Natural killer cell (primary cell): ENCODE measurements around the gene SOX13. TPM values are rescaled to one million over a fixed set of nuclear protein-coding genes. Genes with fewer than 3 reads are reported as not detected.
A peak's percentile ranks its signal among the peaks of the same experiment; 100 is the strongest.

Experiments
- ATAC-seq, 3 donors: fragments of 150-1000 bp in 2 of 3; fragments of 200-7000 bp in 1 of 3; cut with Tn5 transposase; 1 replicate in 1 of 3; 2 replicates in 2 of 3; pipeline ENCODE4 v1.10.0; 2021; ENCODE audit warnings: mild to moderate bottlenecking in 2 of 3, moderate library complexity in 2 of 3
- DNase-seq, 2 donors: peaks; one replicate each; pipeline versions ENCODE4 v3.0.0 to v3.0.0-alpha.2; 2013 to 2021; ENCODE audit warnings: mixed read lengths in 1 of 2
- H3K27ac ChIP-seq: one replicate; pipeline ENCODE4 v1.5.1; 2013; ENCODE audit warnings: mild to moderate bottlenecking, low read length
- H3K27me3 ChIP-seq: one replicate; pipeline ENCODE4 v1.6.1; 2013; ENCODE audit warnings: low read length; ENCODE audit not compliant: control insufficient read depth, insufficient read depth
- H3K36me3 ChIP-seq: one replicate; pipeline ENCODE4 v1.6.1; 2013; ENCODE audit warnings: low read length; ENCODE audit not compliant: control insufficient read depth, insufficient read depth
- H3K4me1 ChIP-seq: one replicate; pipeline ENCODE4 v1.6.1; 2013; ENCODE audit warnings: low read length; ENCODE audit not compliant: control insufficient read depth, insufficient read depth
- H3K4me3 ChIP-seq: one replicate; pipeline ENCODE4 v1.5.1; 2013; ENCODE audit warnings: low read length
- H3K9me3 ChIP-seq: one replicate; pipeline ENCODE4 v1.6.1; 2013; ENCODE audit warnings: low read length; ENCODE audit not compliant: control insufficient read depth, insufficient read depth
- H3K27ac Mint-ChIP-seq, 2 donors: one replicate each; pipeline ENCODE4 v1.8.0; 2022; ENCODE audit warnings: mild to moderate bottlenecking in 2 of 2, mixed read lengths in 2 of 2, moderate library complexity in 1 of 2
- H3K27me3 Mint-ChIP-seq, 2 donors: one replicate each; pipeline ENCODE4 v1.8.0; 2022; ENCODE audit warnings: low read depth in 2 of 2, mixed read lengths in 2 of 2
- H3K36me3 Mint-ChIP-seq: one replicate; pipeline ENCODE4 v1.8.0; 2022; ENCODE audit warnings: mixed read lengths
- H3K4me1 Mint-ChIP-seq, 2 donors: one replicate each; pipeline ENCODE4 v1.8.0; 2022; ENCODE audit warnings: mixed read lengths in 2 of 2
- H3K4me3 Mint-ChIP-seq: one replicate; pipeline ENCODE4 v1.8.0; 2022; ENCODE audit warnings: mild to moderate bottlenecking, moderate library complexity, mixed read lengths
- H3K9me3 Mint-ChIP-seq, 2 donors: one replicate each; pipeline ENCODE4 v1.8.0; 2022; ENCODE audit warnings: mixed read lengths in 2 of 2
- WGBS: methylation state at CpG from one replicate; pipeline ENCODE4 v1.1.7; 2013; ENCODE audit warnings: missing lambda C conversion rate; ENCODE audit not compliant: insufficient coverage; 5-methylcytosine and 5-hydroxymethylcytosine counted together
- intact Hi-C: fragments of 100-400 bp; cut with micrococcal nuclease; formaldehyde crosslinking; loops from one replicate; pipeline ENCODE4 v1.14.2; 2022
- total RNA-seq, 4 donors: library from RNA; stranded (reverse); fragments of 120-200 nt in 1 of 4; gene quantifications; one replicate each; pipeline versions ENCODE4 v1.2.3 to v1.2.4, GENCODE V29; 2013 to 2022
- TF ChIP-seq, protein P1 (sequence below): fragments of 200-600 bp; IDR thresholded peaks from one replicate; pipeline ENCODE4 v1.8.0; 2022; ENCODE audit warnings: antibody characterized with exemption

SOX13 gene
- total RNA-seq, 3 donors from 2014 or later (not counting 1 experiment from before 2014, with no cell fraction given) = 27.3 to 44.7 (median 41.4) TPM

DNA sequence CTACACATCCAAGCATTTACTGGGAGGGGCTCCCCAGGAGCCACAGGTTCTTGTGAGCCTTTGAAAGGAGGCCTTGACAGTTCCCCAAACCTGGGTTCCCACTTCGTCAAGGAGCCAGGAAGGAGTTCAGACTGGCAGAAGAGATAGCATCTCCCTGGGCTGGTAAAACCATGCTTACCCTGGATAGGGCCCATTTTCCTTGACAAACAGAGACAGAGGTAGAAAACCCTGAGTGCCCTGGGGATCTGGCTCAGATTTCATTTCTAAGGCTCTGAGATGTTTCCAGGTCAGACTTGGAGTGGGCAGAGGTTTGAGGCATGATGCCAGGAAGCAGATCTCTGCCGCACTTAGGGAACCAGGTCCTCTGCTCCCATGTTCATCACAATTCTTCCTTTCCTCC, 76.2 kb downstream of the SOX13 start:
- Histone ChIP-seq H3K9me3 (no peaks in the 10 kb centered on the region), H3K36me3 (no peaks in the 10 kb centered on the region), H3K27ac (no peak overlapping the region), H3K27me3 (no peaks in the 10 kb centered on the region), H3K4me1 (peaks cover 17% of the 10 kb centered on the region), H3K4me3 (no peak overlapping the region)
- no peaks in the 10 kb centered on the region for H3K9me3 Mint-ChIP-seq
- no peak for ATAC-seq
- peaks cover 0 to 4% of the 10 kb centered on the region in 2 donors for H3K4me1 Mint-ChIP-seq
- H3K27ac Mint-ChIP-seq = no peak overlapping the region
- H3K27me3 Mint-ChIP-seq = peaks cover 0 to 13% of the 10 kb centered on the region in 2 donors
- H3K4me3 Mint-ChIP-seq = peak overlapping the region; percentile 28
- intact Hi-C loops = no loop called here
- no peak for DNase-seq
- 74% methylated on average over 2 of the region's 2 CpGs for WGBS
- TF ChIP-seq, protein P1, sequence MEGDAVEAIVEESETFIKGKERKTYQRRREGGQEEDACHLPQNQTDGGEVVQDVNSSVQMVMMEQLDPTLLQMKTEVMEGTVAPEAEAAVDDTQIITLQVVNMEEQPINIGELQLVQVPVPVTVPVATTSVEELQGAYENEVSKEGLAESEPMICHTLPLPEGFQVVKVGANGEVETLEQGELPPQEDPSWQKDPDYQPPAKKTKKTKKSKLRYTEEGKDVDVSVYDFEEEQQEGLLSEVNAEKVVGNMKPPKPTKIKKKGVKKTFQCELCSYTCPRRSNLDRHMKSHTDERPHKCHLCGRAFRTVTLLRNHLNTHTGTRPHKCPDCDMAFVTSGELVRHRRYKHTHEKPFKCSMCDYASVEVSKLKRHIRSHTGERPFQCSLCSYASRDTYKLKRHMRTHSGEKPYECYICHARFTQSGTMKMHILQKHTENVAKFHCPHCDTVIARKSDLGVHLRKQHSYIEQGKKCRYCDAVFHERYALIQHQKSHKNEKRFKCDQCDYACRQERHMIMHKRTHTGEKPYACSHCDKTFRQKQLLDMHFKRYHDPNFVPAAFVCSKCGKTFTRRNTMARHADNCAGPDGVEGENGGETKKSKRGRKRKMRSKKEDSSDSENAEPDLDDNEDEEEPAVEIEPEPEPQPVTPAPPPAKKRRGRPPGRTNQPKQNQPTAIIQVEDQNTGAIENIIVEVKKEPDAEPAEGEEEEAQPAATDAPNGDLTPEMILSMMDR = no peak
- H3K36me3 Mint-ChIP-seq = no peaks in the 10 kb centered on the region

DNA sequence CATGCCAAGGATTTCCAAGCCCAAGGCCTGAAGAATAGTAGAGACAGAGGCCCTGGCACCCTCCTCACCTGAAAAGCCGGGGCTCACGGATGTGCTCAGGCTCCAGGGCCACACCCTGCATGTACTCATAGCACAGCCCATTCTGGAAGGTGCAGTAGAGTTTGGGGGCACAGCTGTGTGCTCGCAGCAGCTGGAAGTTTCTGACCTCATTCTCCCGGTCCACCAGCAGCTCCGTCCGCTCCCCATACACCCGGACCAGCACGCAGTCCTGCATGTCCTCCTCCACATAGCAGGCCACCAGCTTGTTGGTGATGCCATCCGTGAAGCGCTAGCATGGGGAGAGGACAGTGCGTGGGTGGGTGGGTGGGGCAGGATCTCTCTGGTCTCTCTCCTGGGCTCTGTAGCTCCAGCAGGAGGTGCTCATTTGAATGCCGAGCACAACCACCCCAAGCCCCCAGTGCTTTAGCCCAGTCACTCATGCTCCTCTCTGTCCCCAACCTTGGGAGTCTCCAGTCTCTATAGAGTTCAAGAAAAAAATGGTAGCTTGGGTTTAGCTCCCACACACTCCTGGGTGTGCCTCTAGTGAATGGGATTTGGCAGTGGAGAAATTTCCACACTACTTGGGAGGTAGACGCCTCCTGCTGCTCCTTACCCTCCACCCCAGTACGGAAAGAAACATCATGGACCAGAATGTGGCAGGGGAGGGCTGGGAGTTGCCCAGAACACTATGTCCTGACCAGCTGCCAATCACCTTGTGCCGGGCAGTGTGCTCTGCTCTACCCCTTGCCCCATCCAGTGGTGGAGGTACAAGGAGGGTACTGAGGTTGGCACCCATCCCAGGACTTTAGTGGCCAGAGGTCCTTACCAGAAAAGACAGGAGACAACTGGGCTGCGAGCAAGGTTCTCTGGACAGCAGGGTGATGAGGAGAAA, 77.0 kb downstream of the SOX13 start:
- TF ChIP-seq, protein P1 = no peak
- peaks cover 0 to 8% of the 10 kb centered on the region in 2 donors for H3K27me3 Mint-ChIP-seq

GRCh38 chr1:204150702-204151551, 78.0 kb downstream of the SOX13 start:
- WGBS = 48% methylated on average over 33 of the region's 33 CpGs
- peak overlapping the region; percentile 21 to 49 for H3K27ac Mint-ChIP-seq
- no peak overlapping the region for H3K27ac ChIP-seq

More for the DNA sequence above, 77.0 kb downstream of the SOX13 start:
- Mint-ChIP-seq H3K36me3 (no peaks in the 10 kb centered on the region), H3K4me3 (peak overlapping the region; percentile 76), H3K4me1 (peaks cover 0 to 4% of the 10 kb centered on the region in 2 donors), H3K9me3 (no peaks in the 10 kb centered on the region), H3K27ac (peak overlapping the region in 1 of 2 donors; percentile 49)
- no peak for ATAC-seq
- intact Hi-C loops = no loop called here
- DNase-seq = no peak
- Histone ChIP-seq H3K4me1 (peaks cover 17% of the 10 kb centered on the region), H3K4me3 (no peak overlapping the region), H3K9me3 (no peaks in the 10 kb centered on the region), H3K36me3 (no peaks in the 10 kb centered on the region), H3K27me3 (no peaks in the 10 kb centered on the region), H3K27ac (no peak overlapping the region)
- WGBS = 93% methylated on average over 12 of the region's 16 CpGs

More at GRCh38 chr1:204150702-204151551, 78.0 kb downstream of the SOX13 start:
- intact Hi-C loops = no loop called here
- Mint-ChIP-seq H3K4me3 (peak overlapping the region; percentile 76), H3K27me3 (peaks cover 0 to 8% of the 10 kb centered on the region in 2 donors), H3K36me3 (no peaks in the 10 kb centered on the region), H3K9me3 (no peaks in the 10 kb centered on the region), H3K4me1 (peaks cover 0 to 4% of the 10 kb centered on the region in 2 donors)
- TF ChIP-seq, protein P1 = no peak
- H3K4me3 ChIP-seq = peak overlapping the region; percentile 51
- peaks cover 17% of the 10 kb centered on the region for H3K4me1 ChIP-seq
- peak in 1 of 2 donors; percentile 49 for DNase-seq
- no peaks in the 10 kb centered on the region for H3K36me3 ChIP-seq
- no peaks in the 10 kb centered on the region for H3K27me3 ChIP-seq
- peak; percentile 26 to 36 (median 30) for ATAC-seq
- H3K9me3 ChIP-seq = no peaks in the 10 kb centered on the region
